ENCODE results near the gene ABCA4. TPM values are rescaled to one million over a fixed set of nuclear protein-coding genes. Genes with fewer than 3 reads are reported as not detected.

ABCA4 gene
- total and polyA plus RNA-seq, 2 experiments from 2014 or later, result 0.20 to 3.7 TPM

GRCh38 chr1:94121411-94121821 is 468 bp upstream of the ABCA4 start:
- Histone ChIP-seq H4K20me1 (ENCODE audit: insufficient read depth) (no peaks in the 10 kb centered on the region), H3K4me1 (ENCODE audit: insufficient read depth) (peaks cover 8% of the 10 kb centered on the region), H3K4me2 (ENCODE audit: unreplicated experiment) (no peak overlapping the region), H3K36me3 (ENCODE audit: low read depth) (no peaks in the 10 kb centered on the region), H3K27ac (no peak overlapping the region), H3F3A (ENCODE audit: insufficient read depth) (no peaks in the 10 kb centered on the region), H3K9me3 (ENCODE audit: low read depth) (no peaks in the 10 kb centered on the region), H3K79me2 (ENCODE audit: insufficient read depth) (no peaks in the 10 kb centered on the region), H3K27me3 (replicated peaks; ENCODE audit: insufficient read depth) (no peaks in the 10 kb centered on the region), H3K9me2 (ENCODE audit: insufficient read depth) (no peaks in the 10 kb centered on the region), H3K9ac (no peak overlapping the region), H3K4me3 (no peak overlapping the region), H2AFZ (no peak overlapping the region)
- 86 to 88% methylated on average over 8 of the region's 8 CpGs for WGBS, 2 experiments (ENCODE audit: low coverage in 1 of 2, low lambda C conversion rate in 2 of 2, missing lambda C conversion rate in 2 of 2)
- TF ChIP-seq EZH2 (IDR thresholded peaks at IDR 0.05; ENCODE audit: insufficient read depth, poor library complexity, severe bottlenecking), result no peak
- no peak for TF ChIP-seq EZH2phosphoT487 (IDR thresholded peaks at IDR 0.05; ENCODE audit: insufficient read depth, low read depth)
- in situ Hi-C loops (cut with MboI), result no loop called here
- DNase-seq, result no peak

GRCh38 chr1:94120570-94120901 is 412 bp downstream of the ABCA4 start:
- H3K9ac ChIP-seq, result no peak overlapping the region
- no peaks in the 10 kb centered on the region for H3F3A ChIP-seq (ENCODE audit: insufficient read depth)
- no peak overlapping the region for H3K27ac ChIP-seq
- H3K79me2 ChIP-seq (ENCODE audit: insufficient read depth), result no peaks in the 10 kb centered on the region
- in situ Hi-C loops (cut with MboI), result no loop called here
- TF ChIP-seq EZH2phosphoT487 (IDR thresholded peaks at IDR 0.05; ENCODE audit: insufficient read depth, low read depth), result no peak
- no peak for TF ChIP-seq EZH2 (IDR thresholded peaks at IDR 0.05; ENCODE audit: insufficient read depth, poor library complexity, severe bottlenecking)
- H3K9me2 ChIP-seq (ENCODE audit: insufficient read depth), result no peaks in the 10 kb centered on the region
- no peak overlapping the region for H3K4me2 ChIP-seq (ENCODE audit: unreplicated experiment)
- 83 to 87% methylated on average over 6 to 9 of the region's 9 CpGs for WGBS, 2 experiments (ENCODE audit: low coverage in 1 of 2, low lambda C conversion rate in 2 of 2, missing lambda C conversion rate in 2 of 2)
- no peak for DNase-seq
- H3K9me3 ChIP-seq (ENCODE audit: low read depth), result no peaks in the 10 kb centered on the region
- H3K4me3 ChIP-seq, result no peak overlapping the region
- no peaks in the 10 kb centered on the region for H3K27me3 ChIP-seq (replicated peaks; ENCODE audit: insufficient read depth)
- no peaks in the 10 kb centered on the region for H3K36me3 ChIP-seq (ENCODE audit: low read depth)
- H4K20me1 ChIP-seq (ENCODE audit: insufficient read depth), result no peaks in the 10 kb centered on the region
- H2AFZ ChIP-seq, result no peak overlapping the region
- H3K4me1 ChIP-seq (ENCODE audit: insufficient read depth), result peaks cover 12% of the 10 kb centered on the region

GRCh38 chr1:94119796-94120569 is 965 bp downstream of the ABCA4 start:
- Histone ChIP-seq H3K27ac (no peak overlapping the region), H3K27me3 (replicated peaks; ENCODE audit: insufficient read depth) (no peaks in the 10 kb centered on the region), H3K4me2 (ENCODE audit: unreplicated experiment) (no peak overlapping the region), H3K4me1 (ENCODE audit: insufficient read depth) (peaks cover 12% of the 10 kb centered on the region), H3F3A (ENCODE audit: insufficient read depth) (no peaks in the 10 kb centered on the region), H3K36me3 (ENCODE audit: low read depth) (no peaks in the 10 kb centered on the region), H3K9ac (no peak overlapping the region), H4K20me1 (ENCODE audit: insufficient read depth) (no peaks in the 10 kb centered on the region), H2AFZ (no peak overlapping the region), H3K9me3 (ENCODE audit: low read depth) (no peaks in the 10 kb centered on the region), H3K4me3 (no peak overlapping the region), H3K9me2 (ENCODE audit: insufficient read depth) (no peaks in the 10 kb centered on the region), H3K79me2 (ENCODE audit: insufficient read depth) (no peaks in the 10 kb centered on the region)
- in situ Hi-C loops (cut with MboI), result no loop called here
- 92 to 94% methylated on average over 11 of the region's 11 CpGs for WGBS, 2 experiments (ENCODE audit: low coverage in 1 of 2, low lambda C conversion rate in 2 of 2, missing lambda C conversion rate in 2 of 2)
- peak; percentile 35 for DNase-seq
- TF ChIP-seq EZH2 (IDR thresholded peaks at IDR 0.05; ENCODE audit: insufficient read depth, poor library complexity, severe bottlenecking), result no peak
- no peak for TF ChIP-seq EZH2phosphoT487 (IDR thresholded peaks at IDR 0.05; ENCODE audit: insufficient read depth, low read depth)

- WGBS, 2 experiments (ENCODE audit: low coverage in 1 of 2, low lambda C conversion rate in 2 of 2, missing lambda C conversion rate in 2 of 2), result 84 to 87% methylated on average over 6 of the region's 6 CpGs
- in situ Hi-C loops (cut with MboI), result no loop called here
Observed at GRCh38 chr1:94119306-94119705, 1.6 kb downstream of the ABCA4 start.

More at GRCh38 chr1:94119306-94119705, 1.6 kb downstream of the ABCA4 start:
- Histone ChIP-seq H3K9me2 (ENCODE audit: insufficient read depth) (no peaks in the 10 kb centered on the region), H3K4me3 (no peak overlapping the region), H3K36me3 (ENCODE audit: low read depth) (no peaks in the 10 kb centered on the region), H2AFZ (no peak overlapping the region), H3K4me2 (ENCODE audit: unreplicated experiment) (no peak overlapping the region), H4K20me1 (ENCODE audit: insufficient read depth) (no peaks in the 10 kb centered on the region), H3K4me1 (ENCODE audit: insufficient read depth) (peaks cover 12% of the 10 kb centered on the region), H3K79me2 (ENCODE audit: insufficient read depth) (no peaks in the 10 kb centered on the region), H3K27me3 (replicated peaks; ENCODE audit: insufficient read depth) (no peaks in the 10 kb centered on the region), H3K9ac (no peak overlapping the region), H3K27ac (no peak overlapping the region), H3K9me3 (ENCODE audit: low read depth) (no peaks in the 10 kb centered on the region), H3F3A (ENCODE audit: insufficient read depth) (no peaks in the 10 kb centered on the region)
- no peak for DNase-seq
- TF ChIP-seq EZH2 (IDR thresholded peaks at IDR 0.05; ENCODE audit: insufficient read depth, poor library complexity, severe bottlenecking), result no peak
- TF ChIP-seq EZH2phosphoT487 (IDR thresholded peaks at IDR 0.05; ENCODE audit: insufficient read depth, low read depth), result no peak
